ENCODE results near the gene DOCK1.

Gene DOCK1

DNA sequence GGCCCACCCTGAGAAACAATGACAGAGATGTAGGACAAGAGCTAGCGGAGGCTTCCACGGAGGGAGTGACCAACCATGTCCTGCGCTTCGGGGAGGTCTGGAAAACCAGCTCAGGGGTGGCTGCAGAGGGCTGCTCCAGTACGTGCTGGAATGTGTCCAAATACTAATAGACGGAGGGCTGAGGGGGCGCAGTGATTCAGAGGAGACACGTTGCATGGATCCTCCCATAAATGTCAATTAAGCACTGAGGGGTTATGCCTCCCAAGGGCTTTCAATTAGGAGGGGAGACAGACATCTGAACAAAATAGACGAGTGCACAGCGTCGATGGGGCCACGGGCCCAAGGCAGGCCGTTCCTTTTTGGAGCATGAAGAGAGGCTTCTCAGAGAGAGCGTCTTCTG, 592.9 kb downstream of the DOCK1 start:
- DNase-seq = no peak

GRCh38 chr10:127500127-127500526, 594.9 kb downstream of the DOCK1 start:
- DNase-seq = no peak

Measured in midbrain (tissue), 1 donor.